ENCODE results near the gene WAS. TPM values are rescaled to one million over a fixed set of nuclear protein-coding genes. Genes with fewer than 3 reads are reported as not detected.

WAS gene
- total RNA-seq, 1 experiment from 2014 or later: 0.79 TPM

GRCh38 chrX:48700951-48701653, 17.5 kb downstream of the WAS start (continued):
- TF ChIP-seq, protein P1, sequence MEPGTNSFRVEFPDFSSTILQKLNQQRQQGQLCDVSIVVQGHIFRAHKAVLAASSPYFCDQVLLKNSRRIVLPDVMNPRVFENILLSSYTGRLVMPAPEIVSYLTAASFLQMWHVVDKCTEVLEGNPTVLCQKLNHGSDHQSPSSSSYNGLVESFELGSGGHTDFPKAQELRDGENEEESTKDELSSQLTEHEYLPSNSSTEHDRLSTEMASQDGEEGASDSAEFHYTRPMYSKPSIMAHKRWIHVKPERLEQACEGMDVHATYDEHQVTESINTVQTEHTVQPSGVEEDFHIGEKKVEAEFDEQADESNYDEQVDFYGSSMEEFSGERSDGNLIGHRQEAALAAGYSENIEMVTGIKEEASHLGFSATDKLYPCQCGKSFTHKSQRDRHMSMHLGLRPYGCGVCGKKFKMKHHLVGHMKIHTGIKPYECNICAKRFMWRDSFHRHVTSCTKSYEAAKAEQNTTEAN (CRISPR knock-in tag; IDR thresholded peaks at IDR 0.05): no peak
- TF ChIP-seq NR1H2 (CRISPR knock-in tag; IDR thresholded peaks at IDR 0.05): no peak
- no peak for TF ChIP-seq E2F1 (CRISPR knock-in tag; IDR thresholded peaks at IDR 0.05)
- TF ChIP-seq MYBL2 (CRISPR knock-in tag; IDR thresholded peaks at IDR 0.05): no peak
- no peak for TF ChIP-seq FOXP4 (CRISPR knock-in tag; IDR thresholded peaks at IDR 0.05)
- TF ChIP-seq, protein P2, sequence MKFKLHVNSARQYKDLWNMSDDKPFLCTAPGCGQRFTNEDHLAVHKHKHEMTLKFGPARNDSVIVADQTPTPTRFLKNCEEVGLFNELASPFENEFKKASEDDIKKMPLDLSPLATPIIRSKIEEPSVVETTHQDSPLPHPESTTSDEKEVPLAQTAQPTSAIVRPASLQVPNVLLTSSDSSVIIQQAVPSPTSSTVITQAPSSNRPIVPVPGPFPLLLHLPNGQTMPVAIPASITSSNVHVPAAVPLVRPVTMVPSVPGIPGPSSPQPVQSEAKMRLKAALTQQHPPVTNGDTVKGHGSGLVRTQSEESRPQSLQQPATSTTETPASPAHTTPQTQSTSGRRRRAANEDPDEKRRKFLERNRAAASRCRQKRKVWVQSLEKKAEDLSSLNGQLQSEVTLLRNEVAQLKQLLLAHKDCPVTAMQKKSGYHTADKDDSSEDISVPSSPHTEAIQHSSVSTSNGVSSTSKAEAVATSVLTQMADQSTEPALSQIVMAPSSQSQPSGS (CRISPR knock-in tag; IDR thresholded peaks at IDR 0.05; ENCODE audit: borderline replicate concordance, low read depth): no peak
- no peak for TF ChIP-seq ZNF423 (CRISPR knock-in tag; IDR thresholded peaks at IDR 0.05)

DNA sequence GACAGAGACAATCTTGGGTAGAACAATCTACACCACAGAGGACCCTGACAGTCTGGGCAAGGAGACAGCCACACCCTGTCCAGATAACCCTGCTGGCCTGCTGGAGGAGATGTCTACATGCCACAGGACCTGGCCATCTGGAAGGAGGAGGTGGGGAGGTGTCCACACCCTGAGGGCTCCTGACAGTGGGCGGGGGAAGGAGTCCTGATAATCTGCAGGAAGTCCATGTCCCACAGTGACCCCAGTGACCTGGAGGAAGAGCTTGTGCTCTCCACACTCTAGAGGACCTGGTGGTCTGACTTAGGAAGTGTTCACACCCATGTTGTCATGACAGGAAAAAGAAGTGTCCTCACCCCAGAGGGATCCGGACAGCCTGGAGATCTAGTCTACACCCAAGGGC, 18.4 kb downstream of the WAS start:
- no peak overlapping the region for H3K27ac Mint-ChIP-seq
- peaks cover 25% of the 10 kb centered on the region for H3K4me1 Mint-ChIP-seq
- H3K27me3 Mint-ChIP-seq (ENCODE audit: low read depth): no peaks in the 10 kb centered on the region
- ATAC-seq (no peak), DNase-seq (ENCODE audit: low spot score) (no peak)
- H3K9me3 Mint-ChIP-seq: no peaks in the 10 kb centered on the region
- ChIA-PET POLR2A (no interaction called here), CTCF (no interaction called here)
- H3K36me3 Mint-ChIP-seq: peaks cover 29% of the 10 kb centered on the region
- no peak overlapping the region for H3K4me3 Mint-ChIP-seq
- TF ChIP-seq GTF2I (CRISPR knock-in tag; conservative IDR thresholded peaks at IDR 0.05) (no peak), MYBL2 (CRISPR knock-in tag; IDR thresholded peaks at IDR 0.05) (no peak), ETV6 (CRISPR knock-in tag; IDR thresholded peaks at IDR 0.05) (no peak), TEAD1 (CRISPR knock-in tag; IDR thresholded peaks at IDR 0.05) (no peak), HMGA2 (CRISPR knock-in tag; IDR thresholded peaks at IDR 0.05) (no peak), JAZF1 (CRISPR knock-in tag; IDR thresholded peaks at IDR 0.05) (no peak), CDX4 (CRISPR knock-in tag; IDR thresholded peaks at IDR 0.05; ENCODE audit: borderline replicate concordance) (no peak), MAX (CRISPR knock-in tag; IDR thresholded peaks at IDR 0.05) (no peak), ZNF423 (CRISPR knock-in tag; IDR thresholded peaks at IDR 0.05) (no peak), E2F5 (CRISPR knock-in tag; IDR thresholded peaks at IDR 0.05) (no peak), ZNF263 (CRISPR knock-in tag; IDR thresholded peaks at IDR 0.05; ENCODE audit: low read depth) (no peak)
- TF ChIP-seq, protein P3, sequence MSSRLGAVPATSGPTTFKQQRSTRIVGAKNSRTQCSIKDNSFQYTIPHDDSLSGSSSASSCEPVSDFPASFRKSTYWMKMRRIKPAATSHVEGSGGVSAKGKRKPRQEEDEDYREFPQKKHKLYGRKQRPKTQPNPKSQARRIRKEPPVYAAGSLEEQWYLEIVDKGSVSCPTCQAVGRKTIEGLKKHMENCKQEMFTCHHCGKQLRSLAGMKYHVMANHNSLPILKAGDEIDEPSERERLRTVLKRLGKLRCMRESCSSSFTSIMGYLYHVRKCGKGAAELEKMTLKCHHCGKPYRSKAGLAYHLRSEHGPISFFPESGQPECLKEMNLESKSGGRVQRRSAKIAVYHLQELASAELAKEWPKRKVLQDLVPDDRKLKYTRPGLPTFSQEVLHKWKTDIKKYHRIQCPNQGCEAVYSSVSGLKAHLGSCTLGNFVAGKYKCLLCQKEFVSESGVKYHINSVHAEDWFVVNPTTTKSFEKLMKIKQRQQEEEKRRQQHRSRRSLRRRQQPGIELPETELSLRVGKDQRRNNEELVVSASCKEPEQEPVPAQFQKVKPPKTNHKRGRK (CRISPR knock-in tag; IDR thresholded peaks at IDR 0.05; ENCODE audit: borderline replicate concordance): no peak
- TF ChIP-seq, protein P4, sequence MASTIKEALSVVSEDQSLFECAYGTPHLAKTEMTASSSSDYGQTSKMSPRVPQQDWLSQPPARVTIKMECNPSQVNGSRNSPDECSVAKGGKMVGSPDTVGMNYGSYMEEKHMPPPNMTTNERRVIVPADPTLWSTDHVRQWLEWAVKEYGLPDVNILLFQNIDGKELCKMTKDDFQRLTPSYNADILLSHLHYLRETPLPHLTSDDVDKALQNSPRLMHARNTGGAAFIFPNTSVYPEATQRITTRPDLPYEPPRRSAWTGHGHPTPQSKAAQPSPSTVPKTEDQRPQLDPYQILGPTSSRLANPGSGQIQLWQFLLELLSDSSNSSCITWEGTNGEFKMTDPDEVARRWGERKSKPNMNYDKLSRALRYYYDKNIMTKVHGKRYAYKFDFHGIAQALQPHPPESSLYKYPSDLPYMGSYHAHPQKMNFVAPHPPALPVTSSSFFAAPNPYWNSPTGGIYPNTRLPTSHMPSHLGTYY (CRISPR knock-in tag; IDR thresholded peaks at IDR 0.05): no peak
- TF ChIP-seq, protein P5, sequence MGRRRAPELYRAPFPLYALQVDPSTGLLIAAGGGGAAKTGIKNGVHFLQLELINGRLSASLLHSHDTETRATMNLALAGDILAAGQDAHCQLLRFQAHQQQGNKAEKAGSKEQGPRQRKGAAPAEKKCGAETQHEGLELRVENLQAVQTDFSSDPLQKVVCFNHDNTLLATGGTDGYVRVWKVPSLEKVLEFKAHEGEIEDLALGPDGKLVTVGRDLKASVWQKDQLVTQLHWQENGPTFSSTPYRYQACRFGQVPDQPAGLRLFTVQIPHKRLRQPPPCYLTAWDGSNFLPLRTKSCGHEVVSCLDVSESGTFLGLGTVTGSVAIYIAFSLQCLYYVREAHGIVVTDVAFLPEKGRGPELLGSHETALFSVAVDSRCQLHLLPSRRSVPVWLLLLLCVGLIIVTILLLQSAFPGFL (CRISPR knock-in tag; IDR thresholded peaks at IDR 0.05; ENCODE audit: borderline replicate concordance): no peak
- TF ChIP-seq, protein P6, sequence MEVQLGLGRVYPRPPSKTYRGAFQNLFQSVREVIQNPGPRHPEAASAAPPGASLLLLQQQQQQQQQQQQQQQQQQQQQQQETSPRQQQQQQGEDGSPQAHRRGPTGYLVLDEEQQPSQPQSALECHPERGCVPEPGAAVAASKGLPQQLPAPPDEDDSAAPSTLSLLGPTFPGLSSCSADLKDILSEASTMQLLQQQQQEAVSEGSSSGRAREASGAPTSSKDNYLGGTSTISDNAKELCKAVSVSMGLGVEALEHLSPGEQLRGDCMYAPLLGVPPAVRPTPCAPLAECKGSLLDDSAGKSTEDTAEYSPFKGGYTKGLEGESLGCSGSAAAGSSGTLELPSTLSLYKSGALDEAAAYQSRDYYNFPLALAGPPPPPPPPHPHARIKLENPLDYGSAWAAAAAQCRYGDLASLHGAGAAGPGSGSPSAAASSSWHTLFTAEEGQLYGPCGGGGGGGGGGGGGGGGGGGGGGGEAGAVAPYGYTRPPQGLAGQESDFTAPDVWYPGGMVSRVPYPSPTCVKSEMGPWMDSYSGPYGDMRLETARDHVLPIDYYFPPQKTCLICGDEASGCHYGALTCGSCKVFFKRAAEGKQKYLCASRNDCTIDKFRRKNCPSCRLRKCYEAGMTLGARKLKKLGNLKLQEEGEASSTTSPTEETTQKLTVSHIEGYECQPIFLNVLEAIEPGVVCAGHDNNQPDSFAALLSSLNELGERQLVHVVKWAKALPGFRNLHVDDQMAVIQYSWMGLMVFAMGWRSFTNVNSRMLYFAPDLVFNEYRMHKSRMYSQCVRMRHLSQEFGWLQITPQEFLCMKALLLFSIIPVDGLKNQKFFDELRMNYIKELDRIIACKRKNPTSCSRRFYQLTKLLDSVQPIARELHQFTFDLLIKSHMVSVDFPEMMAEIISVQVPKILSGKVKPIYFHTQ (CRISPR knock-in tag; IDR thresholded peaks at IDR 0.05): no peak

All from WTC11 (cell line).